HepG2 (cell line): ENCODE data around the gene NES. TPM values are rescaled to one million over a fixed set of nuclear protein-coding genes. Genes with fewer than 3 reads are reported as not detected.

ENCODE experiments used
- BRD4 ChIP-seq: sonication (generic); formaldehyde crosslinking; IDR thresholded peaks from 2 replicates; pipeline ENCODE4 v1.4.0; 2020; ENCODE audit warnings: missing genetic modification reagents
- MAX ChIP-seq: IDR thresholded peaks from 2 replicates; pipeline ENCODE4 v1.6.1; 2012; ENCODE audit warnings: inconsistent platforms
- NFE2 ChIP-seq: sonication (generic); formaldehyde crosslinking; IDR thresholded peaks from 2 replicates; pipeline ENCODE4 v1.4.0; 2020; ENCODE audit warnings: missing genetic modification reagents
- RFXAP ChIP-seq: sonication (generic); formaldehyde crosslinking; IDR thresholded peaks from 2 replicates; pipeline ENCODE4 v1.4.0; 2020; ENCODE audit warnings: missing genetic modification reagents, borderline replicate concordance
- TFDP2 ChIP-seq: sonication (generic); formaldehyde crosslinking; IDR thresholded peaks from 2 replicates; pipeline ENCODE4 v1.4.0; 2020; ENCODE audit warnings: missing genetic modification reagents
- ZC3H13 ChIP-seq: sonication (generic); formaldehyde crosslinking; IDR thresholded peaks from 2 replicates; pipeline ENCODE4 v1.8.1; 2023; ENCODE audit warnings: mild to moderate bottlenecking, missing genetic modification reagents, moderate library complexity
- ZFY ChIP-seq: sonication (generic); formaldehyde crosslinking; IDR thresholded peaks from 2 replicates; pipeline ENCODE4 v1.4.0; 2020; ENCODE audit warnings: missing genetic modification reagents
- ZIK1 ChIP-seq: sonication (generic); formaldehyde crosslinking; IDR thresholded peaks from 2 replicates; pipeline ENCODE4 v1.5.0; 2020; ENCODE audit warnings: mild to moderate bottlenecking, low read depth, missing genetic modification reagents, borderline replicate concordance
- ZNF180 ChIP-seq: sonication (generic); formaldehyde crosslinking; IDR thresholded peaks from 2 replicates; pipeline ENCODE4 v1.4.0; 2020; ENCODE audit warnings: low read depth, missing genetic modification reagents, borderline replicate concordance
- ZNF343 ChIP-seq: sonication (generic); formaldehyde crosslinking; IDR thresholded peaks from 2 replicates; pipeline ENCODE4 v1.4.0; 2020; ENCODE audit warnings: mild to moderate bottlenecking, missing genetic modification reagents
- ZNF558 ChIP-seq: sonication (generic); formaldehyde crosslinking; IDR thresholded peaks from 2 replicates; pipeline ENCODE4 v1.9.0; 2022; ENCODE audit warnings: mild to moderate bottlenecking, missing genetic modification reagents, borderline replicate concordance
- ZNF607 ChIP-seq: sonication (generic); formaldehyde crosslinking; IDR thresholded peaks from 2 replicates; pipeline ENCODE4 v1.5.1; 2020; ENCODE audit warnings: missing genetic modification reagents, mild to moderate bottlenecking, borderline replicate concordance
- ZNF709 ChIP-seq: sonication (generic); formaldehyde crosslinking; IDR thresholded peaks from 2 replicates; pipeline ENCODE4 v1.5.0; 2020; ENCODE audit warnings: mild to moderate bottlenecking, missing genetic modification reagents
- polyA plus RNA-seq, 8 experiments: library from polyadenylated mRNA; depleted of rRNA in 3 of 8; stranded (reverse) in 7 of 8; unstranded in 1 of 8; fragments of >200 nt; fragmentation: Illumina TruSeq in 4 of 8; extraction: Trizol in 4 of 8; gene quantifications; 2 replicates each; pipeline versions ENCODE4 v1.2.1 to v1.2.3, GENCODE V29; 2011 to 2016; ENCODE audit warnings: low read depth in 4 of 8, missing spikeins in 1 of 8, mixed read lengths in 1 of 8; ENCODE audit not compliant: insufficient read depth in 1 of 8
- total RNA-seq, 5 experiments: library from RNA; depleted of rRNA; stranded (reverse); fragments of >200 nt; fragmentation: Illumina TruSeq; extraction: Trizol; gene quantifications; 2 replicates each; pipeline ENCODE4 v1.2.3, GENCODE V29; 2016; ENCODE audit warnings: low read depth in 1 of 5
- TF ChIP-seq, protein P1 (sequence below): sonication (generic); formaldehyde crosslinking; IDR thresholded peaks from 2 replicates; pipeline ENCODE4 v1.4.0; 2020; ENCODE audit warnings: missing genetic modification reagents
- TF ChIP-seq, protein P2 (sequence below), 2 experiments: fragments of 450-650 bp in 1 of 2; sonication (generic) in 1 of 2; formaldehyde crosslinking in 1 of 2; IDR thresholded peaks; 2 replicates each; pipeline versions ENCODE4 v1.6.1 to v1.8.0; 2016 to 2022; ENCODE audit warnings: antibody characterized with exemption in 1 of 2, mild to moderate bottlenecking in 1 of 2, missing genetic modification reagents in 1 of 2

Gene NES
- total and polyA plus RNA-seq, 2 of the 13 experiments (the other 11 are each of a cell fraction or from before 2014, with no cell fraction given): 1.7 to 16.6 TPM

DNA sequence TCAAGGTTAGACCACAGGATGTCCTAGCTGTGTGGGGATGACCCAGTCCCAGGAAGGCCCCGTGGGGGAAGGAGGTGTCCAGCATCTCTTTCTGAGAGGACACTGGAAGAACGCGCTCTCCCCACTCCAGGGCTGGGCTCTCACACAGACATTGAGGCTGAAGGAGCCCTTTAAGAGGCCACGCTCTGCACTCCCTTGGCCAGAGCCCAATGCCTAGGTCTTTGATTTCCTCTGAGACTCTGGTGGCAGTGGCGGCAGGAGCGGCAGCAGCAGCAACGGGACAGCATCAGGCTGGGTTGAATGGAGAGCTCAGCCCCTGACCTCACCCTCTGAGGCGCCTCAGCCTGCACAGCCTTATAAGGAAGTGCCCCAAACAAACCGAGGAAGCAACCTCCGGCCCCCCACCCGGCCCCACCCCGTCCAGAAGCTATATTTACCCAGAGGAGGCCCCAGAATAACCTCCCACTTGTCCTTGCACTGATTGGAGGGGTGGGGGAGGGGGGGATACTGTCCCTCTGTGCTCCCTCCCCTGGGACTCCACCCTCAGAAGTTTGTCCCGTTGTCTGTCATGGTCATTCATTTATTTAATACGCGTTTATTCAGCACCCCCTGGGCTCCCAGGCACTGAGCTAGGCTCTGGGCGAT, 12.3 kb downstream of the NES start (continued):
- TF ChIP-seq, protein P1, sequence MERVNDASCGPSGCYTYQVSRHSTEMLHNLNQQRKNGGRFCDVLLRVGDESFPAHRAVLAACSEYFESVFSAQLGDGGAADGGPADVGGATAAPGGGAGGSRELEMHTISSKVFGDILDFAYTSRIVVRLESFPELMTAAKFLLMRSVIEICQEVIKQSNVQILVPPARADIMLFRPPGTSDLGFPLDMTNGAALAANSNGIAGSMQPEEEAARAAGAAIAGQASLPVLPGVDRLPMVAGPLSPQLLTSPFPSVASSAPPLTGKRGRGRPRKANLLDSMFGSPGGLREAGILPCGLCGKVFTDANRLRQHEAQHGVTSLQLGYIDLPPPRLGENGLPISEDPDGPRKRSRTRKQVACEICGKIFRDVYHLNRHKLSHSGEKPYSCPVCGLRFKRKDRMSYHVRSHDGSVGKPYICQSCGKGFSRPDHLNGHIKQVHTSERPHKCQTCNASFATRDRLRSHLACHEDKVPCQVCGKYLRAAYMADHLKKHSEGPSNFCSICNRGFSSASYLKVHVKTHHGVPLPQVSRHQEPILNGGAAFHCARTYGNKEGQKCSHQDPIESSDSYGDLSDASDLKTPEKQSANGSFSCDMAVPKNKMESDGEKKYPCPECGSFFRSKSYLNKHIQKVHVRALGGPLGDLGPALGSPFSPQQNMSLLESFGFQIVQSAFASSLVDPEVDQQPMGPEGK (CRISPR knock-in tag): peak; percentile 84
- no peak for TF ChIP-seq ZFY (CRISPR knock-in tag)
- no peak for TF ChIP-seq RFXAP (CRISPR knock-in tag)
- TF ChIP-seq, protein P2, sequence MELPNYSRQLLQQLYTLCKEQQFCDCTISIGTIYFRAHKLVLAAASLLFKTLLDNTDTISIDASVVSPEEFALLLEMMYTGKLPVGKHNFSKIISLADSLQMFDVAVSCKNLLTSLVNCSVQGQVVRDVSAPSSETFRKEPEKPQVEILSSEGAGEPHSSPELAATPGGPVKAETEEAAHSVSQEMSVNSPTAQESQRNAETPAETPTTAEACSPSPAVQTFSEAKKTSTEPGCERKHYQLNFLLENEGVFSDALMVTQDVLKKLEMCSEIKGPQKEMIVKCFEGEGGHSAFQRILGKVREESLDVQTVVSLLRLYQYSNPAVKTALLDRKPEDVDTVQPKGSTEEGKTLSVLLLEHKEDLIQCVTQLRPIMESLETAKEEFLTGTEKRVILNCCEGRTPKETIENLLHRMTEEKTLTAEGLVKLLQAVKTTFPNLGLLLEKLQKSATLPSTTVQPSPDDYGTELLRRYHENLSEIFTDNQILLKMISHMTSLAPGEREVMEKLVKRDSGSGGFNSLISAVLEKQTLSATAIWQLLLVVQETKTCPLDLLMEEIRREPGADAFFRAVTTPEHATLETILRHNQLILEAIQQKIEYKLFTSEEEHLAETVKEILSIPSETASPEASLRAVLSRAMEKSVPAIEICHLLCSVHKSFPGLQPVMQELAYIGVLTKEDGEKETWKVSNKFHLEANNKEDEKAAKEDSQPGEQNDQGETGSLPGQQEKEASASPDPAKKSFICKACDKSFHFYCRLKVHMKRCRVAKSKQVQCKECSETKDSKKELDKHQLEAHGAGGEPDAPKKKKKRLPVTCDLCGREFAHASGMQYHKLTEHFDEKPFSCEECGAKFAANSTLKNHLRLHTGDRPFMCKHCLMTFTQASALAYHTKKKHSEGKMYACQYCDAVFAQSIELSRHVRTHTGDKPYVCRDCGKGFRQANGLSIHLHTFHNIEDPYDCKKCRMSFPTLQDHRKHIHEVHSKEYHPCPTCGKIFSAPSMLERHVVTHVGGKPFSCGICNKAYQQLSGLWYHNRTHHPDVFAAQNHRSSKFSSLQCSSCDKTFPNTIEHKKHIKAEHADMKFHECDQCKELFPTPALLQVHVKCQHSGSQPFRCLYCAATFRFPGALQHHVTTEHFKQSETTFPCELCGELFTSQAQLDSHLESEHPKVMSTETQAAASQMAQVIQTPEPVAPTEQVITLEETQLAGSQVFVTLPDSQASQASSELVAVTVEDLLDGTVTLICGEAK (IDR thresholded peaks at IDR 0.05): no peak
- TF ChIP-seq, protein P2 (CRISPR knock-in tag; IDR thresholded peaks at IDR 0.05): no peak
- TF ChIP-seq BRD4 (CRISPR knock-in tag): no peak
- TF ChIP-seq NFE2 (CRISPR knock-in tag): no peak
- no peak for TF ChIP-seq ZIK1
- TF ChIP-seq ZNF558 (CRISPR knock-in tag): no peak
- TF ChIP-seq ZNF607 (CRISPR knock-in tag): 0 out of 2 replicates have a peak, but pooled peaks have one; percentile 36
- TF ChIP-seq ZC3H13: no peak
- TF ChIP-seq TFDP2: no peak
- TF ChIP-seq MAX: no peak
- no peak for TF ChIP-seq ZNF709
- TF ChIP-seq ZNF180: no peak
- no peak for TF ChIP-seq ZNF343
